Thoracic aorta (tissue), 2 donors: ENCODE data around the gene RASAL3. TPM values are rescaled to one million over a fixed set of nuclear protein-coding genes. Genes with fewer than 3 reads are reported as not detected.

Experiments
- ATAC-seq: fragments of 150-250 bp; one replicate; pipeline ENCODE4 v1.8.0; 2017; ENCODE audit warnings: low read depth; ENCODE audit not compliant: insufficient number of reproducible peaks, low FRiP score
- DNase-seq: peaks from one replicate; pipeline ENCODE4 v3.0.0-alpha.2; 2020; ENCODE audit warnings: low spot score
- H3K27ac ChIP-seq, 2 donors: fragments of 200-600 bp; sonication (generic); 1 replicate in 1 of 2; 2 replicates in 1 of 2; pipeline ENCODE4 v1.5.1; 2016; ENCODE audit warnings: mild to moderate bottlenecking in 2 of 2, moderate library complexity in 2 of 2
- H3K27me3 ChIP-seq: fragments of 200-600 bp; sonication (generic); replicated peaks from 2 replicates; pipeline ENCODE4 v1.6.0; 2016; ENCODE audit warnings: mild to moderate bottlenecking; ENCODE audit not compliant: insufficient read depth
- H3K36me3 ChIP-seq: fragments of 200-600 bp; sonication (generic); one replicate; pipeline ENCODE4 v1.5.1; 2016
- H3K4me1 ChIP-seq, 2 donors: fragments of 200-600 bp; sonication (generic); 1 replicate in 1 of 2; 2 replicates in 1 of 2; pipeline versions ENCODE4 v1.5.1 to v1.6.0; 2016; ENCODE audit warnings: low read depth in 2 of 2, mild to moderate bottlenecking in 1 of 2; ENCODE audit not compliant: control insufficient read depth in 1 of 2
- H3K4me3 ChIP-seq: fragments of 200-600 bp; sonication (generic); 2 replicates; pipeline ENCODE4 v1.5.1; 2016; ENCODE audit warnings: mild to moderate bottlenecking
- H3K9me3 ChIP-seq: fragments of 200-600 bp; sonication (generic); 2 replicates; pipeline ENCODE4 v1.5.1; 2016
- CTCF ChIP-seq: fragments of 200-600 bp; sonication (generic); IDR thresholded peaks from one replicate; pipeline ENCODE4 v1.5.1; 2019; ENCODE audit warnings: antibody characterized with exemption
- total RNA-seq, 2 donors: library from RNA; depleted of rRNA; stranded (reverse); fragments of >200 nt; gene quantifications; one replicate each; pipeline versions ENCODE4 v1.1.0 to v1.2.3, GENCODE V29; 2016

The RASAL3 gene
- total RNA-seq, 2 donors from 2014 or later = 4.1 to 5.1 TPM

- Histone ChIP-seq H3K27me3 (no peaks in the 10 kb centered on the region), H3K4me3 (no peak overlapping the region), H3K36me3 (no peaks in the 10 kb centered on the region), H3K27ac (peak overlapping the region in 1 of 2 donors; percentile 87), H3K9me3 (no peaks in the 10 kb centered on the region), H3K4me1 (peaks cover 43 to 74% of the 10 kb centered on the region in 2 donors)
- no peak for TF ChIP-seq CTCF
- DNase-seq (no peak), ATAC-seq (no peak)
Observed at GRCh38 chr19:15443325-15443724, 21.0 kb downstream of the RASAL3 start.

GRCh38 chr19:15442142-15442920 is 22.0 kb downstream of the RASAL3 start:
- Histone ChIP-seq H3K9me3 (no peaks in the 10 kb centered on the region), H3K4me3 (no peak overlapping the region), H3K36me3 (no peaks in the 10 kb centered on the region), H3K4me1 (peaks cover 50 to 80% of the 10 kb centered on the region in 2 donors), H3K27me3 (no peaks in the 10 kb centered on the region), H3K27ac (no peak overlapping the region)
- ATAC-seq (no peak), DNase-seq (no peak)
- TF ChIP-seq CTCF = no peak

- no peak for DNase-seq
- no peak for TF ChIP-seq CTCF
- no peaks in the 10 kb centered on the region for H3K36me3 ChIP-seq
- no peaks in the 10 kb centered on the region for H3K27me3 ChIP-seq
- no peak for ATAC-seq
- H3K9me3 ChIP-seq = no peaks in the 10 kb centered on the region
- H3K4me1 ChIP-seq = peaks cover 56 to 84% of the 10 kb centered on the region in 2 donors
- no peak overlapping the region for H3K4me3 ChIP-seq
- H3K27ac ChIP-seq = no peak overlapping the region
Observed at GRCh38 chr19:15441317-15441716, 23.0 kb downstream of the RASAL3 start.

GRCh38 chr19:15439821-15440641 is 24.3 kb downstream of the RASAL3 start:
- peaks cover 44 to 75% of the 10 kb centered on the region in 2 donors for H3K4me1 ChIP-seq
- TF ChIP-seq CTCF = no peak
- ATAC-seq = no peak
- DNase-seq = no peak
- H3K36me3 ChIP-seq = no peaks in the 10 kb centered on the region
- H3K27ac ChIP-seq = peak overlapping the region in 1 of 2 donors; percentile 64
- H3K27me3 ChIP-seq = no peaks in the 10 kb centered on the region
- H3K9me3 ChIP-seq = no peaks in the 10 kb centered on the region
- H3K4me3 ChIP-seq = no peak overlapping the region
